ENCODE results near the gene EXD3. TPM values are rescaled to one million over a fixed set of nuclear protein-coding genes. Genes with fewer than 3 reads are reported as not detected.

EXD3 gene
- total and polyA plus RNA-seq, 2 of the 4 experiments (the other 2 are of a cell fraction) = 1.1 to 7.4 TPM

DNA sequence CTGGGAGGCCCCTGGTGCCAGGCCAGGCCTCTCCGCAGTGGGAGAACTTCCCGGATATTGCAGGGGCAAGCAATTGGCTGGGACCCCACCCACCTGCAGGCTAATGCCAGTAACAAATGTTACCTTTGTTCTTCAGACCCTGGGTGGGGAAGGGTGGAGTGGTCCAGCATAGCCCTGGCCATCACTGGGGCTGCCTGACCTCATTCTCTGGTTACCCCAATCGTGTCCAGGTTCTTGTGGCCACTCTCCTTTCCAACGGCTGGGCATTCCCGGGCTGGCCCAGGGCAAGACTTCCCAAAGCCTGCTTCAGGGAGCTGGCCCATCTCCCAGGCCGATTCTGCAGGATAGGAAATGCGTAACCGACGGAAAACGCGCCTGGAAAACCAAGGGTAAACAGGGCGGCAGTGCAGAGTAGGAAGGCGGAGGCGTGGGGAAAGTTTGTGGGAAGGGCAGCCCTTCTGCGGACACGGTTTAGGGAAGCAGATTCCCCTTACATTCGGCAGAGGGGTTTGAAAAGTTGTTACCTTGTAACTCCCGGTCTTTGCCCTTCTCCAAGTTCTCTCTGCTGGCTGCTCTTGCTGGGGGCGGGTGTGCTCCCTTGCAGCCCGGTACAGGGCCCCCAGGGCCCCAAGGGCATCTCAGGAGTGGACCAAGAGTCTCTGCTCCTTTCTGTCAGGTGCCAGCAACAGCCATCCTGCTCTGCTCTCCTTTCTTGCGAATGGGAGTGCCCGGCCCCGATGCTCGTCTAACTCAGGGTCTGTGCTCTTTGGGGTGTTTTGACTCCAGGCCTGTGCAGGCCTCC, 124.4 kb downstream of the EXD3 start:
- Histone ChIP-seq H3K56ac (ENCODE audit: extremely low read depth, insufficient read depth, low read length) (no peak overlapping the region), H3K27ac (ENCODE audit: insufficient read depth, low read length) (no peak overlapping the region), H2BK120ac (ENCODE audit: low read depth, low read length) (no peak overlapping the region), H3K9me1 (ENCODE audit: insufficient read depth, low read length) (no peaks in the 10 kb centered on the region), H3K4me2 (ENCODE audit: low read depth, low read length) (no peak overlapping the region), H2BK5ac (ENCODE audit: low read depth, low read length, poor library complexity, severe bottlenecking) (no peak overlapping the region), H3K4ac (ENCODE audit: low read depth, low read length) (no peak overlapping the region), H4K20me1 (ENCODE audit: insufficient read depth, low read length) (peaks cover 4% of the 10 kb centered on the region; the same call in 1 of the 2 replicates), H4K5ac (ENCODE audit: low read depth, low read length) (no peak overlapping the region), H3K9me3 (ENCODE audit: control insufficient read depth, insufficient read depth, low read length) (peaks cover 5% of the 10 kb centered on the region; the same call in 1 of the 2 replicates), H3K36me3 (ENCODE audit: control insufficient read depth, insufficient read depth, low read length) (no peaks in the 10 kb centered on the region), H3K9ac (ENCODE audit: low read depth, low read length) (no peak overlapping the region), H2AK5ac (ENCODE audit: low read depth, low read length) (no peak overlapping the region), H2AK9ac (replicated peaks; ENCODE audit: low read depth, low read length, poor library complexity) (no peak overlapping the region), H2BK20ac (ENCODE audit: low read depth, low read length) (no peak overlapping the region), H3K79me1 (ENCODE audit: low read depth in 1 of 2, low read length in 2 of 2) (no peaks in the 10 kb centered on the region), H3K27me3 (ENCODE audit: control insufficient read depth, insufficient read depth, low read length) (peaks cover 33% of the 10 kb centered on the region), H3K4me3 (ENCODE audit: insufficient read depth, low read depth, low read length) (no peak overlapping the region), H2BK15ac (ENCODE audit: low read depth, low read length) (no peak overlapping the region), H3K4me1 (ENCODE audit: control insufficient read depth, insufficient read depth, low read length) (peaks cover 3% of the 10 kb centered on the region), H4K91ac (ENCODE audit: insufficient read depth, low read depth, low read length) (no peak overlapping the region), H4K8ac (ENCODE audit: low read depth in 2 of 2, low read length in 2 of 2) (no peak overlapping the region), H3K14ac (replicated peaks; ENCODE audit: low read depth, low read length) (no peak overlapping the region), H3K18ac (ENCODE audit: low read depth, low read length) (no peak overlapping the region), H2AFZ (replicated peaks; ENCODE audit: low read length, poor library complexity) (no peak overlapping the region), H3K23ac (ENCODE audit: low read depth, low read length) (no peak overlapping the region)
- intact Hi-C loops (cut with micrococcal nuclease) = no loop called here
- BruUV-seq (replicated peaks) = no TSS peak
- WGBS, 2 experiments (ENCODE audit: extremely low coverage in 2 of 2, insufficient read length in 1 of 2) = 61% methylated on average over 20 of the region's 24 CpGs; no CpG with 5 or more reads in 1 of the 2 experiments
- dilution Hi-C loops (cut with HindIII; ENCODE audit: low sequenced_read_pairs, unreplicated experiment) = no loop called here
- ChIA-PET CTCF (no interaction called here), POLR2A (ENCODE audit: unreplicated experiment) (no interaction called here)
- in situ Hi-C loops (cut with MboI; ENCODE audit: low sequenced_read_pairs) = no loop called here
- ATAC-seq (ENCODE audit: low read depth) = no peak
- no peak for DNase-seq
- TF ChIP-seq CHD1 (IDR thresholded peaks at IDR 0.05; ENCODE audit: low read depth, low read length) = no peak

Data from IMR-90 (cell line).